ENCODE measurements around the gene ASCC3. TPM values are rescaled to one million over a fixed set of nuclear protein-coding genes. Genes with fewer than 3 reads are reported as not detected.

ASCC3 gene
- total and polyA plus RNA-seq, 3 donors from 2014 or later: 16.1 to 29.3 (median 29.0) TPM

DNA sequence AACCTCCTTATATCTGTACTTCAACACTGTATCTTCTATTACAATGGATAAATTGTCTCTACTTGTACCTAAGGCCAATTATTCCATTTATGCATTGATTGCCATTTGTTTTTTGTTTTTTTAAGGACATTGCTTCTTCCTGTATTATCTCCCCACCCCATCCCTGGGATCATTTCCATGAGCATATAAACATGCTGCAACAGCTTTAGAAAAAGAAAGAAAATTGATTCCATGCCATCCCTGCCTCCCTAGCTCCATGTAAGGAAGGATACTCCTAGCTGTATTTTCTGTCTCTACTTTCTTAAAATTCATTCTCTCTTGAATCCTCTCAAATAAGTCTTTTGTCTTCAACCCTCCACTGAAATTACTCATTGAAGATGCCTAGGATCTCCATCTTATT is 314.6 kb downstream of the ASCC3 start:
- Histone ChIP-seq H3K4me3 (no peak overlapping the region), H3K4me1 (no peaks in the 10 kb centered on the region), H3K36me3 (ENCODE audit: low read depth, missing control alignments) (no peaks in the 10 kb centered on the region), H3K27ac (no peak overlapping the region), H3K27me3 (no peaks in the 10 kb centered on the region), H3K9me3 (no peaks in the 10 kb centered on the region)
- intact Hi-C loops (cut with DNase I; ENCODE audit: low total_unique reads): no loop called here
- no peak for DNase-seq
- TF ChIP-seq POLR2A (IDR thresholded peaks at IDR 0.05): no peak
- TF ChIP-seq, protein P1, sequence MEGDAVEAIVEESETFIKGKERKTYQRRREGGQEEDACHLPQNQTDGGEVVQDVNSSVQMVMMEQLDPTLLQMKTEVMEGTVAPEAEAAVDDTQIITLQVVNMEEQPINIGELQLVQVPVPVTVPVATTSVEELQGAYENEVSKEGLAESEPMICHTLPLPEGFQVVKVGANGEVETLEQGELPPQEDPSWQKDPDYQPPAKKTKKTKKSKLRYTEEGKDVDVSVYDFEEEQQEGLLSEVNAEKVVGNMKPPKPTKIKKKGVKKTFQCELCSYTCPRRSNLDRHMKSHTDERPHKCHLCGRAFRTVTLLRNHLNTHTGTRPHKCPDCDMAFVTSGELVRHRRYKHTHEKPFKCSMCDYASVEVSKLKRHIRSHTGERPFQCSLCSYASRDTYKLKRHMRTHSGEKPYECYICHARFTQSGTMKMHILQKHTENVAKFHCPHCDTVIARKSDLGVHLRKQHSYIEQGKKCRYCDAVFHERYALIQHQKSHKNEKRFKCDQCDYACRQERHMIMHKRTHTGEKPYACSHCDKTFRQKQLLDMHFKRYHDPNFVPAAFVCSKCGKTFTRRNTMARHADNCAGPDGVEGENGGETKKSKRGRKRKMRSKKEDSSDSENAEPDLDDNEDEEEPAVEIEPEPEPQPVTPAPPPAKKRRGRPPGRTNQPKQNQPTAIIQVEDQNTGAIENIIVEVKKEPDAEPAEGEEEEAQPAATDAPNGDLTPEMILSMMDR (IDR thresholded peaks at IDR 0.05): no peak

GRCh38 chr6:100565439-100566104 is 315.6 kb downstream of the ASCC3 start:
- TF ChIP-seq, protein P1 (IDR thresholded peaks at IDR 0.05): no peak
- no peak for TF ChIP-seq POLR2A (IDR thresholded peaks at IDR 0.05)
- Histone ChIP-seq H3K27ac (no peak overlapping the region), H3K4me1 (no peaks in the 10 kb centered on the region), H3K4me3 (no peak overlapping the region), H3K9me3 (no peaks in the 10 kb centered on the region), H3K27me3 (no peaks in the 10 kb centered on the region), H3K36me3 (ENCODE audit: low read depth, missing control alignments) (no peaks in the 10 kb centered on the region)
- WGBS, 2 donors: 93% methylated on average over 4 of the region's 4 CpGs
- no peak for DNase-seq
- intact Hi-C loops (cut with DNase I; ENCODE audit: low total_unique reads): no loop called here

DNA sequence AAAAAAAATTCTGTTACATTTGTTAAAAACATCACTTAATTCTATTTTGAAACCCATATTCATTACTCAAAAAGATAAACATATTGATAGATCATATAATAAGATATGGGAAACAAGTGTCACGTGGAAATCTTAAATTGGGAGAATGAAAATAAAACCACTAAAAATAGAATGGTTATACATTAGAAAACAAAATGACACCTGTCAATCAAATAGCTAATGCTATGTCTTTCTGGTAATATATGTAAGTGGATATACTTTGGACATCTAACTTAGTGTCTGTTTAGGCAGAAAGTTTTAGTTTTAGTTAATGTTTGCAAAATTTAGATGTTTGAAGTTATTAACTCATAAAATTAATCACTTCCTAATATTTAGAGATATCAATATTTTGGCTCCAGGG is 321.3 kb downstream of the ASCC3 start:
- no peaks in the 10 kb centered on the region for H3K36me3 ChIP-seq (ENCODE audit: low read depth, missing control alignments)
- no peaks in the 10 kb centered on the region for H3K9me3 ChIP-seq
- H3K4me3 ChIP-seq: no peak overlapping the region
- H3K27me3 ChIP-seq: no peaks in the 10 kb centered on the region
- no peak for DNase-seq
- H3K27ac ChIP-seq: no peak overlapping the region
- no peaks in the 10 kb centered on the region for H3K4me1 ChIP-seq
- 87 to 92% methylated on average over 1 of the region's 1 CpG for WGBS, 2 donors
- TF ChIP-seq POLR2A (IDR thresholded peaks at IDR 0.05): no peak
- TF ChIP-seq, protein P1 (IDR thresholded peaks at IDR 0.05): no peak
- intact Hi-C loops (cut with DNase I; ENCODE audit: low total_unique reads): no loop called here

DNA sequence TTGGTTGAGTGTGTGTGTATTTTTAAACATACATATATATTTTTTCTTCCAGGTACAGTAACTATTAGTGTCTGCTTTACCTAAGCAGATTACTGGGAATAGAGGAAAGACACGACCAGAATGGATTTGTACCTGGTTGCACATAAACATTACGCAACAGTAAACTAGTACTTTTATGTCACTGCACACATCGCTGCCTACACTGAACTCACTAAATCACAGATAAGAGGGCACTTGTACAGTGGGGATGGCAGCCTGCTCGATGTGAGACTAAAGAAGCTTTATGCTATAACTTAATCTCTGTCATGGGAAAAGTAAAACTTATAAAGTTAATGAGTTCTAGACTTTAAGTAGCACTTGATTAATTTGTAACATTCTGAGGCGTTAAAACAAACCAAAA is 326.9 kb downstream of the ASCC3 start:
- intact Hi-C loops (cut with DNase I; ENCODE audit: low total_unique reads): no loop called here
- TF ChIP-seq, protein P1 (IDR thresholded peaks at IDR 0.05): no peak
- TF ChIP-seq POLR2A (IDR thresholded peaks at IDR 0.05): no peak
- no peaks in the 10 kb centered on the region for H3K4me1 ChIP-seq
- no peaks in the 10 kb centered on the region for H3K36me3 ChIP-seq (ENCODE audit: low read depth, missing control alignments)
- H3K27ac ChIP-seq: no peak overlapping the region
- 69 to 73% methylated on average over 5 of the region's 5 CpGs for WGBS, 2 donors
- no peak overlapping the region for H3K4me3 ChIP-seq
- DNase-seq: no peak
- H3K9me3 ChIP-seq: no peaks in the 10 kb centered on the region
- no peaks in the 10 kb centered on the region for H3K27me3 ChIP-seq

DNA sequence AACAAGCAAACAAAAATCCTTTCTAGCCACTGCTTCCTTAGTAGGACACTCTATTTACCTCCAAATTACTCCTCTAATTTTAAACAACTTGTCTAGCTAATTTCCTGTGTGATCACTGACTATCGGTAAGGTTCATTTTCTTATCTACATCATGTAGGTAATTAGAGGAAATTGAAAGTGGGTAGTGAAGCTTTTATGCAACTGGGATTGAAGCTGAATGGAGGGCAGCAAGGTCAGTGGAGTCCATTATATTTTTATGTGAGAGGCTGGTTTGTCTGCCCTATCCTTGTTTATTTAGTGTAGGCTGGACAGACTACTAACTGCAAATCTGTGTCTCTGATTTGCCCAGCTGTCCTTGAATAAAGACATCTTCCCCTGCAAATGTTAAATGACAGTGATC is 327.9 kb downstream of the ASCC3 start:
- H3K9me3 ChIP-seq: no peaks in the 10 kb centered on the region
- no peak overlapping the region for H3K27ac ChIP-seq
- no peak for DNase-seq
- intact Hi-C loops (cut with DNase I; ENCODE audit: low total_unique reads): no loop called here
- WGBS, 2 donors: 60 to 66% methylated on average over 1 of the region's 1 CpG
- no peaks in the 10 kb centered on the region for H3K4me1 ChIP-seq
- H3K27me3 ChIP-seq: no peaks in the 10 kb centered on the region
- H3K4me3 ChIP-seq: no peak overlapping the region
- H3K36me3 ChIP-seq (ENCODE audit: low read depth, missing control alignments): no peaks in the 10 kb centered on the region
- TF ChIP-seq, protein P1 (IDR thresholded peaks at IDR 0.05): no peak
- no peak for TF ChIP-seq POLR2A (IDR thresholded peaks at IDR 0.05)

Data from testis (tissue), 3 donors.